Islet precursor cell (in vitro differentiated cells): ENCODE results near the gene KDM6B.

Source experiments
- DNase-seq: peaks from one replicate; pipeline ENCODE4 v3.0.0-alpha.2; 2018

Gene KDM6B

DNA sequence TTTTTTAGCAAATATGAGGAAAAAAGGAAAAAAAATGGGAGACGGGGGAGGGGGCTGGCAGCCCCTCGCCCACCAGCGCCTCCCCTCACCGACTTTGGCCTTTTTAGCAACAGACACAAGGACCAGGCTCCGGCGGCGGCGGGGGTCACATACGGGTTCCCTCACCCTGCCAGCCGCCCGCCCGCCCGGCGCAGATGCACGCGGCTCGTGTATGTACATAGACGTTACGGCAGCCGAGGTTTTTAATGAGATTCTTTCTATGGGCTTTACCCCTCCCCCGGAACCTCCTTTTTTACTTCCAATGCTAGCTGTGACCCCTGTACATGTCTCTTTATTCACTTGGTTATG is 19.6 kb downstream of the KDM6B start:
- DNase-seq, result peak; percentile 58

DNA sequence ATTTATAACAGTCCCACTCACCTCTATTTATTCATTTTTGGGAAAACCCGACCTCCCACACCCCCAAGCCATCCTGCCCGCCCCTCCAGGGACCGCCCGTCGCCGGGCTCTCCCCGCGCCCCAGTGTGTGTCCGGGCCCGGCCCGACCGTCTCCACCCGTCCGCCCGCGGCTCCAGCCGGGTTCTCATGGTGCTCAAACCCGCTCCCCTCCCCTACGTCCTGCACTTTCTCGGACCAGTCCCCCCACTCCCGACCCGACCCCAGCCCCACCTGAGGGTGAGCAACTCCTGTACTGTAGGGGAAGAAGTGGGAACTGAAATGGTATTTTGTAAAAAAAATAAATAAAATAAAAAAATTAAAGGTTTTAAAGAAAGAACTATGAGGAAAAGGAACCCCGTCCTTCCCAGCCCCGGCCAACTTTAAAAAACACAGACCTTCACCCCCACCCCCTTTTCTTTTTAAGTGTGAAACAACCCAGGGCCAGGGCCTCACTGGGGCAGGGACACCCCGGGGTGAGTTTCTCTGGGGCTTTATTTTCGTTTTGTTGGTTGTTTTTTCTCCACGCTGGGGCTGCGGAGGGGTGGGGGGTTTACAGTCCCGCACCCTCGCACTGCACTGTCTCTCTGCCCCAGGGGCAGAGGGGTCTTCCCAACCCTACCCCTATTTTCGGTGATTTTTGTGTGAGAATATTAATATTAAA is 20.2 kb downstream of the KDM6B start:
- DNase-seq, result peak; percentile 57

DNA sequence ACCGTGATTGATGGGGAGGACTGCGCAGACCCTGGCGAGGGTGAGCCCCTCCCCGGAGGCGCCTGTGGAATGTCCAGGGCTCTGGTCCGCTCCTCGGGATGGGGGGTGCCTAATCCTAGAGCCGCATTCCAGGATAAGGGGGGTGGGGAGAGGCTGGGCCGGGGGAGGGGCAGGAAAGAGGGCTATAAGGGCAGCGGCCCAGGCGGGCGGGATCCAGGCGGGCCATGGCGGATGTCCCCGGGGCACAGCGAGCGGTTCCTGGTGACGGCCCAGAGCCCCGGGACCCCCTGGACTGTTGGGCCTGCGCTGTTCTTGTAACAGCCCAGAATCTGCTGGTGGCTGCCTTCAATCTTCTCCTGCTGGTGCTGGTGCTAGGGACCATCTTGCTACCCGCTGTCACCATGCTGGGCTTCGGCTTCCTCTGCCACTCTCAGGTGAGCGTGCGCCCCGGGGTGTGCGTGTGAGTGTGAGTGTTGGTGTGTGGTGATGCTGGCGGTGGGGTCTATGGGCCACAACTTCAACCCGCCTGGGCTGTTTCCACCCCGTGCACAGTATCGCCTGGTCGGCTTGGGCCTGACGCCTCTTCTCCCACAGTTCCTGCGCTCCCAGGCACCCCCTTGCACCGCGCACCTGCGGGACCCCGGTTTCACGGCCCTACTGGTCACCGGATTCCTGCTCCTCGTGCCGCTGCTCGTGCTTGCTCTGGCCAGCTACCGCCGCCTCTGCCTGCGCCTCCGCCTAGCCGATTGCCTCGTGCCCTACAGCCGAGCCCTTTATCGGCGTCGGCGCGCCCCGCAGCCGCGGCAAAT is 21.0 kb downstream of the KDM6B start, which contains the start of gene TMEM88:
Gene TMEM88 (plus strand): TSS at position 216 of the 809 bp plus-strand sequence. CDS start 9 bp downstream, at position 225.
- peak; percentile 97 for DNase-seq

DNA sequence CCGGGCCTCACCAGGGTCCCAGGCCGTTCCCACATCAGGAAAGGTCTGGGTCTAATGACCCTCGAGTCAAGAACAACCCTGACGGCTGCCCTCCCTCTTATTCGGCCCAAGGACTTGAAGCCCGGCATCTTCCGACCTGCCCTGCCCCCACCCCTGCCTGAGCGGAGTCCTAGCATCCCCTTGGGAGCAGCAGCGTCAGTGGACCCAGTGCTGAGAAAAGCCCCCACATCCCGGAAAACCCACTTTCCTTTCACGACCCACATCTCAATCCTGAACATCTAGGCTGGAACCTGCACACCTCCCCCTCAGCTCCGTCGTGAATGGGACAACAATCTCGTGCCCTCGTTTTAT is 21.6 kb downstream of the KDM6B start:
- peak; percentile 66 for DNase-seq

DNA sequence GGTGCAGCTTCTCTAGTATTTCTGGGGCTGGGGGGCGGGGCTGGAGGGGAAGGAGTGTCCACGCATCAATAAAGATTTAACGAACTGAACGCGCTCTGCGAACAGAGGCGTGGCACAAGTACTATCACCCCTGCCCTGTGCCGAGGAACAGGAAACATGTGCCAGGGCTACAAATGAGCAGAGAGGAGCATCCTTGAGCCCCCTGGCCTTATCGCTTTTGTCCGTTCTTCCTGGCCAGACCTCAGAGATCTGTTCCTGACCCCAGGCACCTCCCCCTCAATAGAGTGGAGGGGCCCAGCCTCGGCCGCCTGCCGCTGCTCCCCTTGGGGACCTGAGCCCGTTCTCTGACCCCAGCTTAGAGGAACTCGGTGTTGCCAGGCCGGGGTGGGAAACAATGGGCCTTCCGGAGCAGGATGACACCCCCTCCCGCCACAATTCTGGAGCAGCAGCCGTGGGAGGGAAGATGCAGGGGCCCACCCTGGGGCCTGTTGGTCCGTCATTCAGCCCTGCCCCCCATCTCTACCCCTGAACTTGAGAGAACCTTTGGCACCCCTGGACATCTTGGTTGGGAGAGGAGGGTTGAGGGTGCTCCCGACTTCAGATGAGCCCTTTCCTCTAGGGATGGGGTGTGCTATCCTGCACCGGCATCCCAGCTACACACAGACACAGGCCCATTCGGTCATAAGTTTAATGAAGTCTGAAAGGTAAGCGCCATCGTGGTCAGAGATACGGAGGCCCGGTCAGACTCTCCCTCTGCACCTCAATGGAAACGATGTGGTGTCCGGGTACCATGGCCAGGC is 22.2 kb downstream of the KDM6B start:
- DNase-seq, result peak; percentile 69

DNA sequence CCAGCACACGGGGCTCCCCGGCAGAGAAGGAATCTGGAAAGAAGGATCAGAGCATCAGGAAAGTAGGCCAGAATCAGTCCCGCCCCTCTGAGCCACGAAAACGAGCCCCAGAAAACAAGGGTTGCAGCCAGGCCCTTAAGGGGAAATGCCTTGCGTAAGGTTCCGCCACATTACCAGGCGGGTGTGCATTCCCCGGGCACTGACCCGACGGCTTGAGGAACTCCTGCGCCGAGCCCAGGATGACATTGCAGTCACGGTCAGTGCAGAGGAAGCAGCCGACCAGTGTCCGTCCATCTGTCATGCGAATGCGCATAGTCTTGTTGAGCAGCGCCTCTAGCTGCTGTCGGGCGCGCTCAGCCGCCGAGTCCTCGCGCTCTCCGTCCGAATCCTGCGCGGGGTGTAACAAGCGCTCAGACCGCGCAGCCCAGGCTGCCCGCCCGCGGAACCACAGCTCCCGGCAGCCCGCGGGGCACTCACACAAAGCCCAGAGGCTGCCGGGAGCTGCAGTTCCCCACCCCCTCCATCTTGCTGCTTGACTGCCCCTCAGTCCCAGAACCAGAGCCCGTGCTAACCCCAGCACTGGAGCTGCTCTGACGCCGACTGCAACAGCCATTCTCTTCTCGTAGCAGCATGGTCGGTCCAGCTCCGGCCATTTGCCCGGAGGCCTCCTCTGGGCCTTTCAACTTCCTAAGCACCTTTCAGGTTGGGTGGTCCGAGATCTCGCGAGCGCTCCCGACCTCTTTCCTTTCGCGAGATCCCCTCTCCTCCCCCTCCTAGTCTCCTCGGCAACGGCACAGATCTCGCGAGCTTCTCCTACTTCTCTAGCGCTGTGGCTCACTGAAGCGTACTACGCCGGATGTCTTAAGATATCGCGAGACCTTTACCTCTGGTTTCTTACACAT is 23.0 kb downstream of the KDM6B start, which contains the start of gene NAA38:
Gene NAA38 (minus strand): TSS at position 749 of the 902 bp plus-strand sequence. CDS start 96 bp downstream, at position 653.
- DNase-seq, result peak; percentile 100

DNA sequence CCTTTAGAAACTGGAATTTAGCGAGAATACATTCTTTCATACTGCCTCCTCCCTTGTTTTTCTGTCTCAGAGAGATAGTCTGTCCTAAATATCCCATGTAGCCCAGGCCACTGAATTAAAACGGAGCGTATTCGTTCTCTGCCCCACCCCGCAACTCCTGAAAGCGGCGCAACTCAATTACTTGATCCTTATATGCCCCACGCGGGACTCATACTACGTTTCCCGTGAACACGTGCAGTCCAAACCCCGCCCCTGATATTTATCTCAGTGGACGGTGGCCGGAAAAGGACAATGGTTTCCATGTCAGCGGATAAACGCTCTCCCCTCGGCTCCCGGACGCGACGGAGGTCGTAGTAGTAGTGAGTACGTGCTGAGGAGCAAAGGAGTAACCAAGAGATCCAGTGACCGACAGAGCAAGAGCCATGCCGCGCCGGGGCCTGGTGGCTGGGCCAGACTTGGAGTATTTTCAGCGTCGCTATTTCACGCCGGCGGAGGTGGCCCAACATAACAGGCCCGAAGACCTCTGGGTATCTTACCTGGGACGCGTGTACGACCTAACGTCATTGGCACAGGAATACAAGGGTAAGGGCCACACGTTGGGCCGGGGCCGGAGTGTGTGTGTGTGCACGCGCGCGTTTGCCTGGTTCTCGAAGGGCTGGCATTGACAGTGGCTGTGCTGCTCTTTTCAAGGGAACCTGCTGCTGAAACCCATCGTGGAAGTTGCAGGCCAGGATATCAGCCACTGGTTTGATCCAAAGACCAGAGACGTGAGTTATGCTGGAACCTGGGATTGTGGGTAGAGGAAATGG is 23.9 kb downstream of the KDM6B start, which contains the start of gene CYB5D1:
Gene CYB5D1 (plus strand): TSS at position 291 of the 809 bp plus-strand sequence. CDS start 132 bp downstream, at position 423.
- DNase-seq, result peak; percentile 95

DNA sequence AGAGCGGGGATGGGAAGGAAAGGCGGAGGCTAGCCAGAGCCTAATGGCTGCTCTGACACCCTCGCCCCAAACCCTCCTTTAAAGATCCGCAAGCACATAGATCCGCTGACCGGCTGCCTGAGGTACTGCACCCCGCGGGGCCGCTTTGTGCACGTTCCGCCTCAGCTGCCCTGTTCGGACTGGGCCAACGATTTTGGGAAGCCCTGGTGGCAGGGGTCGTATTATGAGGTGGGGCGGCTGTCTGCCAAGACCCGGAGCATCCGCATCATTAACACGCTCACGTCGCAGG is 24.4 kb downstream of the KDM6B start:
- DNase-seq, result peak; percentile 87

DNA sequence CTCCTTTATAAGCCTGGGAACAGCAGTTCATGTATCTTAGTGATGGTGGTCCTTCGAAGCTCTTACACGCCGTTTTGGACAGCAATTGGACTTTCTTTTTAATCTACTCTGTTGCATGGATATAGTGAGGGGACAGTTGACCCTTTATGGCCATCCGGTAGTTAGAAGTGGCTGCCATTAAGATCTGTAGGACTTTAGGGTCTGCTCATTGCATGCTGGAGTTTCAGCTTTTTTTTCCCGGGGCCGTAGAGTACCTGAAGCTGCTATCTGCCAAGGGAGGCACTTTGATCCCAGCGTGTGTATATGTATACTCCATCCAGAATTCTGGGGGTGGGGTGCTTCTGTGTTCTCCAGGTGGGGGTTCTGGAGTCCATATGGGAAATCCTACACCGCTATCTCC is 25.0 kb downstream of the KDM6B start:
- DNase-seq, result no peak

DNA sequence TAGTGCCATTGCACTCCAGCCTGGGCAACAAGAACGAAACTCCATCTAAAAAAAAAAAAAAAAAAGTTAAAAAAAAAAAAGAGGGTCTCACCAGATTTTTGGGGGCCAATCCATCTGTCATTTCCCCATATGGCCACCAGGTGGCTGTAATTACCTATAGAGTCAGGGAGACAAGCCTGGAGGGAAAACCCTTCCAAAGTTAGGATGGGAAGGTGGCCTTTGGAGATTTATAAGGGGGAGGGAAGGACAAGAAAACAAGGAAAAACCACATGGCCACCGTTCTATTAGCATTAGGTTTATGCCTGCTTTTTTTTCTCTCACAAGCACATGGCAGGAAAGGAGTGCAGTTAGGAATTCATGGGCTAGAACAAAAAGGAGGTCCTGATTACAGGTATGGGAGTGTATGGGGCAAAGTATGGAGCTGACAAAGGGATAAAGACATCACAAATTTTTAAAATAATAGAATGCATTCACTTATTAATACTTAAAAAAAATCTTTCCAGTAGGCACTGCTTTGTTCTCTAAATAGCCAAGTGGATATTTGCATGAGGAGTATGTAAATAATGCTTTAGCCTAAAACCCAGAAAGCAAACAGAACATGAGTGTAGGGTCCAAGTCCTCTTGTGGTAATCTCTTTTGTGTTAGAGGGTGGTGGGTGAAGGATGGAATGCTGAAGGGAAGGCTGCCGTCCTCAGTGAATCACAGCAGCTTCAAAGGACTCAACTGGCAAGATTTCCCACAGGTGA is 28.8 kb downstream of the KDM6B start:
- DNase-seq, result peak; percentile 62

DNA sequence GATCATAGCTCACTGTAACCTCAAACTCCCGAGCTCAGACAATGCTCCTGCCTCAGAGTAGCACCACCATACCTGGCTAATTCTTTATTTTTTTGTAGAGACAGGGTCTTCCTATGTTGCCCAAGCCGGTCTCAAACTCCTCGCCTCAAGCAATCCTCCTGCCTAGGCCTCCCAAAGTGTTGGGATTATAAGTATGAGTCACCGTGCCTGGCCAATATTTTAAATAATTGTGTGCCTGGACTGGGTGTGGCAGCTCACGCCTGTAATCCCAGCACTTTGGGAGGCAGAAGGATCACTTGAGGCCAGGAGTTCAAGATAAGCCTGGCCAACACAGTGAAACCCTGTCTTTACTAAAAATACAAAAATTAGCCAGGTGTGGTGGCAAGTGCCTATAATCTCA is 30.4 kb downstream of the KDM6B start:
- peak; percentile 24 for DNase-seq

DNA sequence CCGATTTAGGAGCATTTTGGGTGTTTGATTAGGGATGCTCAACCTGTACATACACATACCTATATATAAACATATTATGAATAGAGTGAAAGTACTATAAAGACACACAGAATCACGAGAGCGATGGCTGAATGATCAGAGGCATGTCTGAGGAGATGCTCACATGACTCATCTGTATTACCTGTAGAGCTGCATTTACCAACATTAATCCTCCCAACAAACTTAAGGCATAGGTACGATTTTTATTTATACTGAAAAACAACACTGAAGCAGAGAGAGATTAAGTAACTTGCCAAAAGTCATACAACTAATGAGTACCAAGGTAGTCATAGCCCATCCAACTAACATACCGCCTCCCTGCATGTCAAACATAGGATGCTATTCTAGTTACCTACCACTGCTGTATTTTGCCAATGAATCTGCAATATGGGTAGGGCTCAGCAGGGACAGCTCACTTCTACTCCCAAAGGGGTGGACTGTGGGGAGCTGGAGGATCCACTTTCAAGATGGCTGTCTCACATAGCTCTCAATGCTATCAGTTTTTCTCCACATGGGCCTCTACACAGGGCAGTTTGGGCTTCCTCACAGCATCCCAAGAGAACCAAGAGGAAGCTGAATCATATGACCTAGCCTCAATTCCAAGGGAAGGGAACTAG is 31.1 kb downstream of the KDM6B start:
- DNase-seq, result peak; percentile 21

DNA sequence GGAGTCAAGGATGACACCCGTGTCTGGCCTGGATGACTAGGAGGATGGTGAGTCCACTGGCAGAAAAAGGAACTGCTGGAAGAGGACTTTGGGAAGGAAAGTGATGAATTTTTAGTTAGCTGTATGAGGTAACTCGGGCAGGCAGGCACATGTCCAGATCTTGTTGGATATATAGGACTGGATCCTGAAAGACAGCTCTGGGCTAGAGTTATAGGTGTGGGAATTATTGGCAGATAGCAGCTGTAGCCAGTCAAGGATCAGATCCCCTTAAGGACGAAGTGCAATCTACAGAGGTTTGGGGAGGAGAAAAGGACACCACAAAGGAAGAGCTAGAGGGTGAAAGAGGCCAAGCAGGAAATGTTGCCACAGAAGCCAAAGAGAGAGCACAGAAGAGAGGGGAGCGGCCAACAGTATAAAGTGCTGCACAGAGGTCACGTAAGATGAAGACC is 33.9 kb downstream of the KDM6B start:
- DNase-seq, result peak; percentile 49

DNA sequence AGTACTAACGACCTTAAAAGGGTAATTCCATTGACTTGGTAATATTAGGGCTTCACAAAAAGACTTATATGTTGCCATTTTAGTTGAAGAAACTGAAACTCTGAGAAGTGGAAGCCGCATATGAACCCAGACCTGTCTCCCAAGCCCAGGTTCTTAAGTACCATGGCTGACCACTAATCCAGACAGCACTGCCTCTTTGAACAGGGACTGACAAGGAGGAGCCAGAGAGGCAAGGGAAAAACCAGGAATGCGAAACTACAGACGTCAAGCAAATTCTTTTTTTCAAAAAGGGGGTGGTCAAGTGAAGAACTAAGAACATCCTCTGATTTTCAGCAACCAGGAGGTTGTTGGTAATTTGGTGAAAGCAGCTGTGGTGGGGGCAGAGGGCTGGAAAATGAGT is 39.0 kb downstream of the KDM6B start:
- DNase-seq, result peak; percentile 59

DNA sequence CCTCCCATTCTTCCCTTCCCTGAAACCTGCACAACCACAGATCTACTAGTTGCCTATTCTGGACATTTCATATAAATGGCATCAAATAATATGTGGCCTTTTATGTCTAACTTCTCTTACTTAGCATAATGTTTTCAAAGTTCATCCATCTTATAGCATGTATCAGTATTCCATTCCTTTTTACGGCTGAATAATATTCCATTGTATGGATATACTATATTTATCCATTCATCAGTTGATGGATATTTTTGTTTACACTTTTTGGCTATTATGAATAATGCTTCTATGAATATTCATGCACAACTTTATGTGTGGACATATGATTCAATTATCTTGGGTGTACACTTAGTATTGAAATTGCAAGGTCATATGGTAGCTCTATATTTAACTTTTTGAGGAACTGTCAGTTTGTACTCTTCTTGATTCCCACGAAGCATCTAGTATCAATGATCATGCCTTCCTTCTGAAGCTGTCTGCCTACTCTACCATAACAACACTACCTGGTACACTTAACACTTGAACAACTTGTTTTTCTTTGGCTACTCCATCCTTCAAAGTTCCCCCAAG is 41.9 kb downstream of the KDM6B start:
- DNase-seq, result no peak

DNA sequence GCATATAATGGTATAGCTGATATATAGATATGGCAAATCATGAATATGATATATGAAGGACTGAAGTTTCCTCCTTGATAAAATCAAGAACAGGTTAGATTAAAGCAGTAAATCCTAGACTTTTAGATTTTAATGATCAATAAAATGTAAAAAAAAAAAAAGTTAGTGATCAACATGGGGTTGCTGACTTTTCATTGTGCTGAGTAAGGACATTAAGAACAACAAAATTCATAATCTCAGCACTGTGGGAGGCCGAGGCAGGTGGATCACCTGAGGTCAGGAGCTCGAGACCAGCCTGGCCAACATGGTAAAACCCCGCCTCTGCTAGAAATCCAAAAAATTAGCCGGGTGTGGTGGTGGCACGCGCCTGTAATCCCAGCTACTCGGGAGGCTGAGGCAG is 44.2 kb downstream of the KDM6B start:
- DNase-seq, result peak; percentile 20

DNA sequence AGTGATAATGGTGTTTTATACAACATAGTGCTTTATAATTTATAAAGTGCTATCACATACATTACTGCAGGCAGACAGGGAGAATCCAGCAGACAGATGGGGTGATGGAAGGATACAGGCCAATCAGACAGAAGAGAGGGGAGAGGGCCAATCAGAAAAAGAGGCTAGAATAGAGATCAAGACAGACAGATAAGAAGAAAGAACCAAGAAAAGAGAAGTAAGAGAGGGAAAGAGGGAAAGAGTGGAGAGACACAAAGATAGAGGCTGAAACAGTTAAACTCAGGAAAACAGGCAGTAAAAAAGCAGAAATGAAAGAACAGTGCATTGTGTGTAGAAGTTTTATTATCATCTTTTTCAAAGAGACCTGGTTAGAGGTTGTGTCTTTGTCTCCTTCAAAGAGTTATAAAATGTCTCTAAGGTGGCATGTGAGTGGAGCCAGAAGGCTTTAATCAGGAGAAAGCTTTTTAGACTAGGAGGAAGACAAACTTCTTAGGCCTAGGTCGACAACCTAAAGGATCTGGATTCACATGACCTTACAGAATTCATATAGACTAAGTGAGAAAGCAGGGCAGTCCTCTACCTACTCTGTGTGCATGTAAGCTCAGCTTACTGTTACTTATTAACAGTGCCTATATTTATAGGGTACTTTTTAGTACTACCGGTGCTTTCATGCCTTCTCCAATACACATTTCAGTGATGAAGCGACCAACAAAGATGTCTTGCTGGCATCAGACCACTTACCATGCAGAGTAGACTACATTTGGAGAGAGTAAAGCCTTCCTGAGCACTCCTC is 46.3 kb downstream of the KDM6B start:
- DNase-seq, result peak; percentile 26

DNA sequence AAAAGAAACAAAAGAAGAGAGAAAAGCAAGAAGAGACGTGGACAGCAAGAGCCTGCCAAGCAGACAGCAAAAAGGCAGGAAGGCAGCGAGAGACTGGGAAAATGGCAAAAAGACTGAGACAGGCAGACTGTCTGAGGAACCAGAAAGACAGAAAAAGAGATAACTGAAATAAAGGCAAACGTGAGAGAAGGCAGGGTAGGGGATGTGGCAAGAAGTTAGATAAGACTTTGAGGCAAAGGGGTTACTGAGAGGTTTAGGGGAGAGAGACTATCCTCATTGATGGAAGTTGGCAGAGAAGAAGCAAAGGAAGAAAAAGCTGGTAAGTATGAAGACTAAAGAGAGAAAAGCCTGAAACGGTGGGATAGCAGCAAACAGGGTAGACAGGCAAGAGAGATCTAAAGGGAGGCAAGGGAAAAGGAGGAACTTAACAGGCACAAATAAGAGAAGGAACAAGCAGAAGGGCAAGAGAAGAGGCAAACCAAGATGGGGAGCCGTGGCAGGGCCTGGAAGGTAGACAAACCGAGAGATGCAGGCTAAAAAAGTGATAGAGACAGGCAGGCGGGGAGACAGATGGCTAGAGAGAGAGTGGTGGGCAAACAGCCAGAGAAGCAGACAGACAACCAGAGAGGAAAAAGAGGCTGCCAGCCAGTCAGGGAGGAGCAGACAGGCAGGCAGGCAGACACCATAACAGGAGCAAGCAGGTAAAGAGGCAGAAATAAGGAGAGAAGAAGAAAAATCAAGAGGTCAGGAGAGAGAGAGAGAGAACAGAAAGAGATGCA is 47.4 kb downstream of the KDM6B start:
- peak; percentile 35 for DNase-seq
